Pancreas (tissue), 10 donors: ENCODE measurements around the gene TMCC3. TPM values are rescaled to one million over a fixed set of nuclear protein-coding genes. Genes with fewer than 3 reads are reported as not detected.
A peak's percentile ranks its signal among the peaks of the same experiment; 100 is the strongest.
"Not testable (repeated sequence)": the region's sequence is repeated elsewhere in the genome, so short reads cannot be mapped to it uniquely, and the experiment has no call there.

ENCODE experiments used
- ATAC-seq, 4 donors: fragments of 200-7000 bp; cut with Tn5 transposase; one replicate each; pipeline versions ENCODE4 v1.8.0 to v1.9.1; 2020; ENCODE audit warnings: mild to moderate bottlenecking in 4 of 4, moderate library complexity in 4 of 4
- DNase-seq, 6 donors: peaks; one replicate each; pipeline ENCODE4 v3.0.0-alpha.2; 2020
- FAIRE-seq: peaks from 2 replicates; lab custom pipeline; 2012; peaks lifted over from hg19 to GRCh38; lab: Jason Lieb, UNC
- H3K27ac ChIP-seq, 4 donors: fragments of 200-600 bp; sonication (generic); 1 replicate in 3 of 4; 2 replicates in 1 of 4; pipeline versions ENCODE4 v1.5.0 to v1.8.0; 2020
- H3K27me3 ChIP-seq, 4 donors: fragments of 200-600 bp; one replicate each; pipeline ENCODE4 v1.8.0; 2021
- H3K36me3 ChIP-seq, 3 donors: fragments of 200-600 bp; sonication (generic) in 1 of 3; one replicate each; pipeline versions ENCODE4 v1.5.0 to v1.8.0; 2020 to 2021
- H3K4me1 ChIP-seq, 3 donors: fragments of 200-600 bp; one replicate each; pipeline ENCODE4 v1.8.0; 2021
- H3K4me3 ChIP-seq, 4 donors: fragments of 200-600 bp; sonication (generic) in 2 of 4; one replicate each; pipeline versions ENCODE4 v1.5.0 to v1.8.0; 2020 to 2021
- H3K9me3 ChIP-seq, 4 donors: fragments of 200-600 bp; one replicate each; pipeline ENCODE4 v1.8.0; 2021
- CTCF ChIP-seq, 4 donors: fragments of 200-600 bp; sonication (generic) in 3 of 4; IDR thresholded peaks; one replicate each; pipeline versions ENCODE4 v1.5.0 to v1.8.0; 2021; ENCODE audit warnings: antibody characterized with exemption in 4 of 4
- WGBS, 2 donors: extraction: QIAGEN DNeasy Blood & Tissue Kit; methylation state at CpG; one replicate each; pipeline ENCODE4 v1.1.7; 2013; 5-methylcytosine and 5-hydroxymethylcytosine counted together
- intact Hi-C, 3 donors: fragments of 100-400 bp; cut with DNase I; formaldehyde crosslinking; loops; one replicate each; pipeline versions ENCODE4 v1.11.1 to v1.14.2; 2022
- polyA plus RNA-seq, 2 donors: library from polyadenylated mRNA; stranded (reverse); fragments of 200-250 nt; gene quantifications; one replicate each; pipeline ENCODE4 v1.2.3, GENCODE V29; 2013
- total RNA-seq, 6 donors: library from RNA; stranded (reverse); fragmentation: NEBNext Ultra II Directional in 4 of 6; extraction: Animal tissue kit (Norgen Biotek cat#: 25700) in 4 of 6; gene quantifications; one replicate each; pipeline versions ENCODE4 v1.2.1 to v1.2.4, GENCODE V29; 2021 to 2023
- donor health status: healthy with polysubstance abuse.
- donor health status: DM: no; HTN: no; CAD: no; lungs with moderate emphysema.
- donor health status: DM: no; HTN: no; CAD: no.
- donor health status: control.
- donor health status: control.
- donor health status: Bipolar disorder and iron deficiency.
- donor health status: DM: yes; HTN: yes; CAD: no.
- donor health status: DM: no; HTN: no; CAD: no.
- donor health status: DM: no; HTN: no; CAD: no.
- donor health status: DM: yes; HTN: yes; CAD: no.

Gene TMCC3
- total and polyA plus RNA-seq, 8 donors = 1.0 to 6.9 (median 2.3) TPM

GRCh38 chr12:94603434-94604365 is 46.7 kb downstream of the TMCC3 start:
- intact Hi-C loops = no loop called here
- no peaks in the 10 kb centered on the region for H3K27me3 ChIP-seq
- FAIRE-seq (no peak), ATAC-seq (peak in 3 of 4 donors; percentile 71 to 73 (median 71)), DNase-seq (peak in 5 of 6 donors; percentile 18 to 74 (median 39))
- WGBS, 2 donors = 44 to 54% methylated on average over 7 of the region's 7 CpGs
- no peaks in the 10 kb centered on the region for H3K4me1 ChIP-seq
- peak in 3 of 4 donors; percentile 50 to 57 (median 52) for TF ChIP-seq CTCF (IDR thresholded peaks at IDR 0.05)
- H3K4me3 ChIP-seq = no peak overlapping the region
- no peak overlapping the region for H3K27ac ChIP-seq
- no peaks in the 10 kb centered on the region for H3K9me3 ChIP-seq
- no peaks in the 10 kb centered on the region for H3K36me3 ChIP-seq

- ATAC-seq (no peak), FAIRE-seq (no peak), DNase-seq (no peak)
- H3K4me1 ChIP-seq = no peaks in the 10 kb centered on the region
- H3K27me3 ChIP-seq = no peaks in the 10 kb centered on the region
- intact Hi-C loops = no loop called here
- WGBS, 2 donors = 68 to 84% methylated on average over 4 of the region's 4 CpGs
- no peak for TF ChIP-seq CTCF (IDR thresholded peaks at IDR 0.05)
- no peaks in the 10 kb centered on the region for H3K9me3 ChIP-seq
- H3K27ac ChIP-seq = no peak overlapping the region
- H3K4me3 ChIP-seq = no peak overlapping the region
- no peaks in the 10 kb centered on the region for H3K36me3 ChIP-seq
Measured at GRCh38 chr12:94602024-94602423, 48.3 kb downstream of the TMCC3 start.

- DNase-seq, H3K4me1 ChIP-seq, H3K27me3 ChIP-seq, FAIRE-seq, intact Hi-C loops, H3K36me3 ChIP-seq, H3K27ac ChIP-seq, ATAC-seq, H3K4me3 ChIP-seq, H3K9me3 ChIP-seq: not testable (repeated sequence)
- 77 to 83% methylated on average over 5 of the region's 5 CpGs for WGBS, 2 donors
Measured at GRCh38 chr12:94601307-94601706, 49.0 kb downstream of the TMCC3 start.

GRCh38 chr12:94599189-94599588 is 51.2 kb downstream of the TMCC3 start:
- H3K36me3 ChIP-seq = no peaks in the 10 kb centered on the region
- H3K4me3 ChIP-seq = no peak overlapping the region
- no peak for DNase-seq
- no peaks in the 10 kb centered on the region for H3K4me1 ChIP-seq
- H3K27ac ChIP-seq = no peak overlapping the region
- H3K9me3 ChIP-seq = no peaks in the 10 kb centered on the region
- no peaks in the 10 kb centered on the region for H3K27me3 ChIP-seq
- no peak for ATAC-seq
- intact Hi-C loops = no loop called here
- no peak for FAIRE-seq
- TF ChIP-seq CTCF (IDR thresholded peaks at IDR 0.05) = no peak
- 54 to 72% methylated on average over 4 of the region's 4 CpGs for WGBS, 2 donors

- H3K4me1 ChIP-seq = no peaks in the 10 kb centered on the region
- H3K27me3 ChIP-seq = no peaks in the 10 kb centered on the region
- H3K36me3 ChIP-seq = no peaks in the 10 kb centered on the region
- WGBS, 2 donors = 83 to 89% methylated on average over 5 of the region's 5 CpGs
- FAIRE-seq (no peak), ATAC-seq (no peak), DNase-seq (no peak)
- no peak for TF ChIP-seq CTCF (IDR thresholded peaks at IDR 0.05)
- no peaks in the 10 kb centered on the region for H3K9me3 ChIP-seq
- H3K27ac ChIP-seq = no peak overlapping the region
- intact Hi-C loops = no loop called here
- no peak overlapping the region for H3K4me3 ChIP-seq
Measured at GRCh38 chr12:94597268-94597667, 53.1 kb downstream of the TMCC3 start.
